Activated B cell treated with CpG ODN at 0.5 μM for 24 hours (primary cell): ENCODE data around the gene RASSF3. TPM values are rescaled to one million over a fixed set of nuclear protein-coding genes. Genes with fewer than 3 reads are reported as not detected.

Experiments
- ATAC-seq: fragments of 200-7000 bp; cut with Tn5 transposase; one replicate; pipeline ENCODE4 v1.10.0; 2021; ENCODE audit warnings: low read depth, mild to moderate bottlenecking, moderate library complexity
- CTCF ChIA-PET: fragments of 350-600 bp; sonication (Branson Sonifier 250); formaldehyde crosslinking; loops from one replicate; lab custom pipeline; 2021; ENCODE audit warnings: antibody characterized with exemption; lab: Charles Lee
- POLR2A ChIA-PET: fragments of 350-600 bp; sonication (Branson Sonifier 250); formaldehyde crosslinking; loops from one replicate; lab custom pipeline; 2021; ENCODE audit warnings: antibody characterized with exemption; lab: Charles Lee
- DNase-seq: peaks from one replicate; pipeline ENCODE4 v3.0.0; 2022
- H3K27ac Mint-ChIP-seq: one replicate; pipeline ENCODE4 v1.8.0; 2020; ENCODE audit warnings: mixed read lengths
- H3K27me3 Mint-ChIP-seq: one replicate; pipeline ENCODE4 v1.8.0; 2021; ENCODE audit warnings: mixed read lengths
- H3K36me3 Mint-ChIP-seq: one replicate; pipeline ENCODE4 v1.8.0; 2021; ENCODE audit warnings: low read depth, mixed read lengths
- H3K4me1 Mint-ChIP-seq: one replicate; pipeline ENCODE4 v1.8.0; 2021; ENCODE audit warnings: mixed read lengths
- H3K4me3 Mint-ChIP-seq: one replicate; pipeline ENCODE4 v1.8.0; 2020; ENCODE audit warnings: mild to moderate bottlenecking, mixed read lengths
- H3K9me3 Mint-ChIP-seq: one replicate; pipeline ENCODE4 v1.8.0; 2020; ENCODE audit warnings: mixed read lengths
- intact Hi-C: fragments of 100-400 bp; cut with micrococcal nuclease; formaldehyde crosslinking; loops from one replicate; pipeline ENCODE4 v1.15.1; 2024
- total RNA-seq: library from RNA; stranded (reverse); gene quantifications from 2 replicates; pipeline ENCODE4 v1.2.3, GENCODE V29; 2022
- TF ChIP-seq, protein P1 (sequence below): fragments of 200-600 bp; IDR thresholded peaks from one replicate; pipeline ENCODE4 v1.8.0; 2022; ENCODE audit warnings: antibody characterized with exemption, mild to moderate bottlenecking

The RASSF3 gene, protein sequence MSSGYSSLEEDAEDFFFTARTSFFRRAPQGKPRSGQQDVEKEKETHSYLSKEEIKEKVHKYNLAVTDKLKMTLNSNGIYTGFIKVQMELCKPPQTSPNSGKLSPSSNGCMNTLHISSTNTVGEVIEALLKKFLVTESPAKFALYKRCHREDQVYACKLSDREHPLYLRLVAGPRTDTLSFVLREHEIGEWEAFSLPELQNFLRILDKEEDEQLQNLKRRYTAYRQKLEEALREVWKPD
- total RNA-seq: 90.9 and 95.7 TPM in 2 replicates

DNA sequence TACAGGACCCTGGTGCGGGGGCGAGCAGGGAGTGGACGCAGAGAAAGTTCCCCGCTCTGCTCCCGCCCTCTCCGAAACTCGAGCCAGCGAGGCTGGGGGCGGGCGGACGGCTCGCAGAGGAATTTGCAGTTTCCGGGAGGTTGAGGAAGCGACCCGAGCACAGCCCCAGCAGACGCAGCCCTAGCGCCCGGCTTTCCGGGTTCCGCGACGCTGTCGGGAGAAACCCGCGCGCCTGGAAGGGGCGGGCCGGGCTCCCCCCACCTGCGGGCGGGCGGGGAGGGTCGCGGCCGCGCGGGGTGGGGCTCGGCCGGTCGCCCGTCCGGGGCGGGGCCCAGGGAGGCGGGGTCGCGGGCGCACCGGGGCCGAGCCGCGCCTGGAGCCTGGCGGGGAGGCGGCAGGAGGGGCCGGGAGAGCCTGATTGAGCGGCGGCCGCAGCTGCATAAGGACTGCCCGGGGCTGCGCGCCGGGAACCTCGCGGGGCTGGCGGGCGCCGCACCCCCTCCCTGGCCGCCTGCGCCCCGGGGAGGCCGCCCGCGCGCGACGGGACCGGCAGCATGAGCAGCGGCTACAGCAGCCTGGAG is at the start of gene RASSF3:
Gene RASSF3, plus strand, starts transcription at position 417 of the 581 bp plus-strand sequence. Its CDS starts 138 bp downstream, at position 555.
- ATAC-seq: peak; percentile 50
- DNase-seq: peak; percentile 77
- peaks cover 35% of the 10 kb centered on the region for H3K36me3 Mint-ChIP-seq
- TF ChIP-seq, protein P1, sequence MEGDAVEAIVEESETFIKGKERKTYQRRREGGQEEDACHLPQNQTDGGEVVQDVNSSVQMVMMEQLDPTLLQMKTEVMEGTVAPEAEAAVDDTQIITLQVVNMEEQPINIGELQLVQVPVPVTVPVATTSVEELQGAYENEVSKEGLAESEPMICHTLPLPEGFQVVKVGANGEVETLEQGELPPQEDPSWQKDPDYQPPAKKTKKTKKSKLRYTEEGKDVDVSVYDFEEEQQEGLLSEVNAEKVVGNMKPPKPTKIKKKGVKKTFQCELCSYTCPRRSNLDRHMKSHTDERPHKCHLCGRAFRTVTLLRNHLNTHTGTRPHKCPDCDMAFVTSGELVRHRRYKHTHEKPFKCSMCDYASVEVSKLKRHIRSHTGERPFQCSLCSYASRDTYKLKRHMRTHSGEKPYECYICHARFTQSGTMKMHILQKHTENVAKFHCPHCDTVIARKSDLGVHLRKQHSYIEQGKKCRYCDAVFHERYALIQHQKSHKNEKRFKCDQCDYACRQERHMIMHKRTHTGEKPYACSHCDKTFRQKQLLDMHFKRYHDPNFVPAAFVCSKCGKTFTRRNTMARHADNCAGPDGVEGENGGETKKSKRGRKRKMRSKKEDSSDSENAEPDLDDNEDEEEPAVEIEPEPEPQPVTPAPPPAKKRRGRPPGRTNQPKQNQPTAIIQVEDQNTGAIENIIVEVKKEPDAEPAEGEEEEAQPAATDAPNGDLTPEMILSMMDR: no peak
- no peaks in the 10 kb centered on the region for H3K9me3 Mint-ChIP-seq
- peak within 1 kb of the TSS; percentile 97 for H3K27ac Mint-ChIP-seq
- no peaks in the 10 kb centered on the region for H3K27me3 Mint-ChIP-seq
- H3K4me3 Mint-ChIP-seq: peak within 1 kb of the TSS; percentile 99
- ChIA-PET POLR2A (interaction anchor here (0.9 to 11.4 kb wide), 11 partner anchors 13 to 84 kb away, joined by 3 to 256 read pairs (median 6); no protein-coding TSS in a partner anchor), CTCF (interaction anchor here (0.7 to 3.0 kb wide), 11 partner anchors 9 to 129 kb away, joined by 3 to 28 read pairs (median 7); no protein-coding TSS in a partner anchor)
- H3K4me1 Mint-ChIP-seq: peaks cover 43% of the 10 kb centered on the region
- intact Hi-C loops: loop anchor here (1.0 to 2.0 kb wide), 5 partner anchors 59 to 559 kb away; partner anchors contain the start of genes GNS, LEMD3 and TBK1

DNA sequence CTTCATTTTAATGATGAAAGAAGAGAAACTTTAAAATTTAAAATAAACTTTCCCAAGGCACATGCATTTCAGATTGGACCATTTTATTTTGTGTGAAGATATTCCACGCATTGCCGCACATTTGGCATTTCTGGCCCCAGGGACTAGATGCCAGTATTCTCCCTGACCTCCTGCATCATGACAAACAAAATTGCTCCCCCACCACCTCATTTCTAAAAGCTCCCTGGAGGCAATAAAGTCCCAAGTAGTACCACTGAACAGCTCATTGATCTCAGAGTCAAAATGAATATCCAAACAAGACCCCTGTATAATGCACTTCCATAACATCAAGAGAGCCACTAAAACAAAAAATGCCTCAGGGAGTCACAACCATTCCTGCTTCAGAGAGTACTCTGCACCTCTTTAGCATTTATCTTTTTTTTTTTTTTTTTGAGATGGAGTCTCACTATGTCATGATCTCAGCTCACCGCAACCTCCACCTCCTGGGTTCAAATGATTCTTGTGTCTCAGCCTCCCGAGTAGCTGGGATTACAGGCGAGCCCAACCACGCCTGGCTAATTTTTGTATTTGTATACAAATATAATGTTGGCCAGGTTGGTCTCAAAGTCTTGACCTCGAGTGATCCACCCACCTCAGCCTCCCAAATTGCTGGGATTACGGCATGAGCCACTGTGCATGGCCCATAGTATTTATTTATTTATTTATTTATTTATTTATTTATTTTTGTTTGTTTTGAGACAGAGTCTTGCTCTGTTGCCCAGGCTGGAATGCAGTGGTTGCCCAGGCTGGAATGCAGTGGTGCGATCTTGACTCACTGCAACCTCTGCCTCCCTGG is 48.8 kb upstream of the RASSF3 start:
- H3K9me3 Mint-ChIP-seq: no peaks in the 10 kb centered on the region
- TF ChIP-seq, protein P1: no peak
- no peaks in the 10 kb centered on the region for H3K36me3 Mint-ChIP-seq
- H3K4me1 Mint-ChIP-seq: no peaks in the 10 kb centered on the region
- ATAC-seq (no peak), DNase-seq (no peak)
- no peak overlapping the region for H3K4me3 Mint-ChIP-seq
- H3K27me3 Mint-ChIP-seq: no peaks in the 10 kb centered on the region
- intact Hi-C loops: no loop called here
- ChIA-PET POLR2A (interaction anchor here (1.1 kb wide), 1 partner anchor 48 kb away, joined by 3 read pairs; no protein-coding TSS in a partner anchor), CTCF (interaction anchor here (3.6 kb wide), 1 partner anchor 136 kb away, joined by 10 read pairs; no protein-coding TSS in a partner anchor)
- no peak overlapping the region for H3K27ac Mint-ChIP-seq

DNA sequence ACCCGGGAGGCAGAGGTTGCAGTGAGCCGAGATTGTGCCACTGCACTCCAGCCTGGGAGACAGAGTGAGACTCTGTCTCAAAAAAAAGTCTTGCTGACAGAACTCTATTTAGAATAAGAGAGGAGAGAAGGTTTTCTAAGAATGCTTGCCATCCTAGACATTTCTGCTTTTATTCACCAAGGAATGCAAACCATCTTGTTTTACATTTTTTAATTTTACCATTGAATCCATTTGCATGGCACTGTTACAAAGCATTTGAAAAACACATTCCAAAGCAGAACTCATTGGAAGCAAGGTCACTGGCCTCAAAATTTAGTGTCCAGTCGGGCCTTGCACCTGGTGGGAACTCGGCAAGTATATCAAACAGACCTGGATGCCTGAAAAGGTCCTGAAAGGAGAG is 44.2 kb upstream of the RASSF3 start:
- no peak for DNase-seq
- ChIA-PET CTCF (no interaction called here), POLR2A (no interaction called here)
- no peak overlapping the region for H3K4me3 Mint-ChIP-seq
- intact Hi-C loops: no loop called here
- no peak for ATAC-seq
- TF ChIP-seq, protein P1: no peak
- no peaks in the 10 kb centered on the region for H3K36me3 Mint-ChIP-seq
- H3K4me1 Mint-ChIP-seq: no peaks in the 10 kb centered on the region
- no peaks in the 10 kb centered on the region for H3K27me3 Mint-ChIP-seq
- no peak overlapping the region for H3K27ac Mint-ChIP-seq
- H3K9me3 Mint-ChIP-seq: no peaks in the 10 kb centered on the region

DNA sequence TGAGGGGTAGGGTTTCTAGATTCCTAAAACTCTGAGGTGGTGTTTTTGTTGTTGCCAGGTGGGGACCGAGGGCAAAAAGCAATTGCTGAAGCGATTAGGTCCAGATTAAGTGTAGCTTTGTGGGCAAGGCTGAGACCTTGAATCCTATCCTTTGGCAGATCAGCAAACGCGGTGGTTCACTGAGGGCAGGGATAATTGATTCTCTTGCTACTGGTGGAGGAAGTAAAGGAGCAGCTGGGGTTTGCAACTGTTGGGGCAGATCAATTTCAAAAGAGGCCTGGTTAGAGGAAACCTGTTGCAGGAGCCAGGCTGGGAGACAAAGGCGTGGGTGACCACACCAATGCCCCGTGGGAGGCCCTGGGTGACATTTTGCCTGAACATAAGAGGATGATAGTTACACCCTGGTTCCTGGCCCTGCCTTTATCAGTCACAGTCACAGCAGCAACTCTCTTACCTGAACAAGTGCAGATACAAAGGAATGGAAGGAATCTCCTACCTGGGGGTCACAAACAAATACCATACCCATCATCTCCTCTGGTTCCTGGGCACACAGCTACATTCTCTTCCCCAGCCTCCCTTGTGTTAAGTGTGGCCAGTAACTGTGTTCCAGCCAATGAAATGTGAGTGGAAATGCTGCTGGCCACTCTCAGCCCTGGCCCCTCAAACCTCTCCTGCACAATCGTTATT is 43.3 kb upstream of the RASSF3 start:
- ATAC-seq: no peak
- H3K36me3 Mint-ChIP-seq: no peaks in the 10 kb centered on the region

More for the DNA sequence above, 43.3 kb upstream of the RASSF3 start:
- Mint-ChIP-seq H3K9me3 (peaks cover 1% of the 10 kb centered on the region), H3K4me1 (no peaks in the 10 kb centered on the region), H3K27ac (no peak overlapping the region), H3K27me3 (no peaks in the 10 kb centered on the region), H3K4me3 (no peak overlapping the region)
- ChIA-PET POLR2A (no interaction called here), CTCF (no interaction called here)
- no peak for DNase-seq
- intact Hi-C loops: no loop called here
- TF ChIP-seq, protein P1: no peak
